ENCODE measurements around the gene PTGER1.
"Not testable (repeated sequence)": the region's sequence is repeated elsewhere in the genome, so short reads cannot be mapped to it uniquely, and the experiment has no call there.

The PTGER1 gene

GRCh38 chr19:14459703-14460102, 15.5 kb downstream of the PTGER1 start:
- no peaks in the 10 kb centered on the region for H3K27me3 ChIP-seq (ENCODE audit: control insufficient read depth in 1 of 2, insufficient read depth in 2 of 2, low read length in 2 of 2)
- no peaks in the 10 kb centered on the region for H3K4me1 ChIP-seq (ENCODE audit: control insufficient read depth, insufficient read depth, low read length)
- H3K4me3 ChIP-seq (ENCODE audit: low read length in 2 of 2) = no peak overlapping the region
- H3K27ac ChIP-seq (ENCODE audit: low read length) = no peak overlapping the region
- no peaks in the 10 kb centered on the region for H3K9me3 ChIP-seq (ENCODE audit: control insufficient read depth in 2 of 2, low read length in 2 of 2)
- no peak overlapping the region for H3K9ac ChIP-seq (ENCODE audit: low read length in 2 of 2)
- H3K36me3 ChIP-seq (ENCODE audit: control insufficient read depth in 2 of 2, insufficient read depth in 2 of 2, low read length in 2 of 2) = peaks cover 27 to 28% of the 10 kb centered on the region in 2 donors

GRCh38 chr19:14452303-14452702, 22.9 kb downstream of the PTGER1 start:
- not testable (repeated sequence) for H3K4me3 ChIP-seq (ENCODE audit: low read length in 2 of 2); H3K9ac ChIP-seq (ENCODE audit: low read length in 2 of 2); H3K9me3 ChIP-seq (ENCODE audit: control insufficient read depth in 2 of 2, low read length in 2 of 2); H3K27ac ChIP-seq (ENCODE audit: low read length); H3K27me3 ChIP-seq (ENCODE audit: control insufficient read depth in 1 of 2, insufficient read depth in 2 of 2, low read length in 2 of 2); H3K4me1 ChIP-seq (ENCODE audit: control insufficient read depth, insufficient read depth, low read length)
- peaks cover 23 to 28% of the 10 kb centered on the region in 2 donors for H3K36me3 ChIP-seq (ENCODE audit: control insufficient read depth in 2 of 2, insufficient read depth in 2 of 2, low read length in 2 of 2)

- Histone ChIP-seq H3K4me3 (ENCODE audit: low read length in 2 of 2) (no peak overlapping the region), H3K9me3 (ENCODE audit: control insufficient read depth in 2 of 2, low read length in 2 of 2) (no peaks in the 10 kb centered on the region), H3K9ac (ENCODE audit: low read length in 2 of 2) (no peak overlapping the region), H3K27ac (ENCODE audit: low read length) (no peak overlapping the region), H3K36me3 (ENCODE audit: control insufficient read depth in 2 of 2, insufficient read depth in 2 of 2, low read length in 2 of 2) (peaks cover 36 to 42% of the 10 kb centered on the region in 2 donors), H3K27me3 (ENCODE audit: control insufficient read depth in 1 of 2, insufficient read depth in 2 of 2, low read length in 2 of 2) (no peaks in the 10 kb centered on the region), H3K4me1 (ENCODE audit: control insufficient read depth, insufficient read depth, low read length) (no peaks in the 10 kb centered on the region)
Measured at GRCh38 chr19:14450876-14451275, 24.3 kb downstream of the PTGER1 start.

GRCh38 chr19:14450168-14450874, 24.8 kb downstream of the PTGER1 start:
- Histone ChIP-seq H3K9me3 (ENCODE audit: control insufficient read depth in 2 of 2, low read length in 2 of 2) (no peaks in the 10 kb centered on the region), H3K4me3 (ENCODE audit: low read length in 2 of 2) (no peak overlapping the region), H3K9ac (ENCODE audit: low read length in 2 of 2) (no peak overlapping the region), H3K4me1 (ENCODE audit: control insufficient read depth, insufficient read depth, low read length) (no peaks in the 10 kb centered on the region), H3K27me3 (ENCODE audit: control insufficient read depth in 1 of 2, insufficient read depth in 2 of 2, low read length in 2 of 2) (no peaks in the 10 kb centered on the region), H3K27ac (ENCODE audit: low read length) (no peak overlapping the region), H3K36me3 (ENCODE audit: control insufficient read depth in 2 of 2, insufficient read depth in 2 of 2, low read length in 2 of 2) (peaks cover 36 to 42% of the 10 kb centered on the region in 2 donors)

- no peak overlapping the region for H3K9ac ChIP-seq (ENCODE audit: low read length in 2 of 2)
- H3K9me3 ChIP-seq (ENCODE audit: control insufficient read depth in 2 of 2, low read length in 2 of 2) = no peaks in the 10 kb centered on the region
- no peak overlapping the region for H3K4me3 ChIP-seq (ENCODE audit: low read length in 2 of 2)
- no peaks in the 10 kb centered on the region for H3K4me1 ChIP-seq (ENCODE audit: control insufficient read depth, insufficient read depth, low read length)
- H3K36me3 ChIP-seq (ENCODE audit: control insufficient read depth in 2 of 2, insufficient read depth in 2 of 2, low read length in 2 of 2) = peaks cover 40 to 44% of the 10 kb centered on the region in 2 donors
- no peaks in the 10 kb centered on the region for H3K27me3 ChIP-seq (ENCODE audit: control insufficient read depth in 1 of 2, insufficient read depth in 2 of 2, low read length in 2 of 2)
- no peak overlapping the region for H3K27ac ChIP-seq (ENCODE audit: low read length)
Measured at GRCh38 chr19:14449321-14449720, 25.8 kb downstream of the PTGER1 start.

- no peaks in the 10 kb centered on the region for H3K9me3 ChIP-seq (ENCODE audit: control insufficient read depth in 2 of 2, low read length in 2 of 2)
- peaks cover 3% of the 10 kb centered on the region for H3K4me1 ChIP-seq (ENCODE audit: control insufficient read depth, insufficient read depth, low read length)
- no peak overlapping the region for H3K27ac ChIP-seq (ENCODE audit: low read length)
- H3K36me3 ChIP-seq (ENCODE audit: control insufficient read depth in 2 of 2, insufficient read depth in 2 of 2, low read length in 2 of 2) = peaks cover 56 to 62% of the 10 kb centered on the region in 2 donors
- H3K9ac ChIP-seq (ENCODE audit: low read length in 2 of 2) = no peak overlapping the region
- no peaks in the 10 kb centered on the region for H3K27me3 ChIP-seq (ENCODE audit: control insufficient read depth in 1 of 2, insufficient read depth in 2 of 2, low read length in 2 of 2)
- H3K4me3 ChIP-seq (ENCODE audit: low read length in 2 of 2) = no peak overlapping the region
Measured at GRCh38 chr19:14446336-14447036, 28.7 kb downstream of the PTGER1 start.

GRCh38 chr19:14443632-14444216, 31.4 kb downstream of the PTGER1 start:
- no peaks in the 10 kb centered on the region for H3K9me3 ChIP-seq (ENCODE audit: control insufficient read depth in 2 of 2, low read length in 2 of 2)
- H3K4me1 ChIP-seq (ENCODE audit: control insufficient read depth, insufficient read depth, low read length) = peaks cover 7% of the 10 kb centered on the region
- no peak overlapping the region for H3K9ac ChIP-seq (ENCODE audit: low read length in 2 of 2)
- H3K27ac ChIP-seq (ENCODE audit: low read length) = no peak overlapping the region
- no peak overlapping the region for H3K4me3 ChIP-seq (ENCODE audit: low read length in 2 of 2)
- peaks cover 44 to 48% of the 10 kb centered on the region in 2 donors for H3K36me3 ChIP-seq (ENCODE audit: control insufficient read depth in 2 of 2, insufficient read depth in 2 of 2, low read length in 2 of 2)
- no peaks in the 10 kb centered on the region for H3K27me3 ChIP-seq (ENCODE audit: control insufficient read depth in 1 of 2, insufficient read depth in 2 of 2, low read length in 2 of 2)

- Histone ChIP-seq H3K27ac (ENCODE audit: low read length) (no peak overlapping the region), H3K4me3 (ENCODE audit: low read length in 2 of 2) (no peak overlapping the region), H3K9me3 (ENCODE audit: control insufficient read depth in 2 of 2, low read length in 2 of 2) (no peaks in the 10 kb centered on the region), H3K9ac (ENCODE audit: low read length in 2 of 2) (no peak overlapping the region), H3K27me3 (ENCODE audit: control insufficient read depth in 1 of 2, insufficient read depth in 2 of 2, low read length in 2 of 2) (no peaks in the 10 kb centered on the region), H3K36me3 (ENCODE audit: control insufficient read depth in 2 of 2, insufficient read depth in 2 of 2, low read length in 2 of 2) (peaks cover 39 to 43% of the 10 kb centered on the region in 2 donors), H3K4me1 (ENCODE audit: control insufficient read depth, insufficient read depth, low read length) (peaks cover 7% of the 10 kb centered on the region)
Measured at GRCh38 chr19:14442891-14443631, 32.1 kb downstream of the PTGER1 start.

GRCh38 chr19:14441041-14441938, 33.9 kb downstream of the PTGER1 start:
- Histone ChIP-seq H3K27ac (ENCODE audit: low read length) (no peak overlapping the region), H3K4me3 (ENCODE audit: low read length in 2 of 2) (no peak overlapping the region), H3K36me3 (ENCODE audit: control insufficient read depth in 2 of 2, insufficient read depth in 2 of 2, low read length in 2 of 2) (peaks cover 27 to 33% of the 10 kb centered on the region in 2 donors), H3K9ac (ENCODE audit: low read length in 2 of 2) (no peak overlapping the region), H3K27me3 (ENCODE audit: control insufficient read depth in 1 of 2, insufficient read depth in 2 of 2, low read length in 2 of 2) (no peaks in the 10 kb centered on the region), H3K9me3 (ENCODE audit: control insufficient read depth in 2 of 2, low read length in 2 of 2) (no peaks in the 10 kb centered on the region), H3K4me1 (ENCODE audit: control insufficient read depth, insufficient read depth, low read length) (peaks cover 7% of the 10 kb centered on the region)

- Histone ChIP-seq H3K9ac (ENCODE audit: low read length in 2 of 2) (no peak overlapping the region), H3K27me3 (ENCODE audit: control insufficient read depth in 1 of 2, insufficient read depth in 2 of 2, low read length in 2 of 2) (no peaks in the 10 kb centered on the region), H3K4me3 (ENCODE audit: low read length in 2 of 2) (peak overlapping the region in 1 of 2 donors; percentile 35), H3K4me1 (ENCODE audit: control insufficient read depth, insufficient read depth, low read length) (peaks cover 14% of the 10 kb centered on the region), H3K9me3 (ENCODE audit: control insufficient read depth in 2 of 2, low read length in 2 of 2) (no peaks in the 10 kb centered on the region), H3K36me3 (ENCODE audit: control insufficient read depth in 2 of 2, insufficient read depth in 2 of 2, low read length in 2 of 2) (peaks cover 23 to 29% of the 10 kb centered on the region in 2 donors), H3K27ac (ENCODE audit: low read length) (no peak overlapping the region)
Measured at GRCh38 chr19:14440049-14440448, 35.1 kb downstream of the PTGER1 start.

All from stomach smooth muscle (tissue), 2 donors.